SKM-1 treated with dmso at 0.1 percent for 144 hours (cell line): ENCODE results near the gene AOAH.

Source experiments
- DNase-seq: peaks from one replicate; lab custom pipeline; 2025; ENCODE audit not compliant: unreplicated experiment; lab: John Stamatoyannopoulos, UW

AOAH gene

GRCh38 chr7:36636126-36636525, 88.2 kb downstream of the AOAH start:
- no peak for DNase-seq

GRCh38 chr7:36635091-36635490, 89.2 kb downstream of the AOAH start:
- DNase-seq, result no peak

- no peak for DNase-seq
Observed at GRCh38 chr7:36633377-36633776, 90.9 kb downstream of the AOAH start.

- DNase-seq, result no peak
Observed at GRCh38 chr7:36630112-36630650, 94.1 kb downstream of the AOAH start.

- DNase-seq, result no peak
Observed at GRCh38 chr7:36629351-36629750, 94.9 kb downstream of the AOAH start.

GRCh38 chr7:36627836-36628235, 96.5 kb downstream of the AOAH start:
- DNase-seq, result no peak

- no peak for DNase-seq
Observed at GRCh38 chr7:36626111-36626510, 98.2 kb downstream of the AOAH start.

- DNase-seq, result no peak
Observed at GRCh38 chr7:36625247-36625646, 99.0 kb downstream of the AOAH start.

- no peak for DNase-seq
Observed at GRCh38 chr7:36623247-36623646, 101.0 kb downstream of the AOAH start.

- no peak for DNase-seq
Observed at GRCh38 chr7:36621396-36621795, 102.9 kb downstream of the AOAH start.

GRCh38 chr7:36620166-36620708, 104.1 kb downstream of the AOAH start:
- no peak for DNase-seq

GRCh38 chr7:36617408-36617807, 106.9 kb downstream of the AOAH start:
- no peak for DNase-seq

GRCh38 chr7:36615852-36616540, 108.3 kb downstream of the AOAH start:
- no peak for DNase-seq

- no peak for DNase-seq
Observed at GRCh38 chr7:36614959-36615358, 109.3 kb downstream of the AOAH start.

- DNase-seq, result no peak
Observed at GRCh38 chr7:36613031-36613614, 111.2 kb downstream of the AOAH start.

- no peak for DNase-seq
Observed at GRCh38 chr7:36611703-36612102, 112.6 kb downstream of the AOAH start.

GRCh38 chr7:36607721-36608095, 116.6 kb downstream of the AOAH start:
- DNase-seq, result no peak

GRCh38 chr7:36606976-36607720, 117.1 kb downstream of the AOAH start:
- DNase-seq, result no peak

- DNase-seq, result no peak
Observed at GRCh38 chr7:36606153-36606975, 117.9 kb downstream of the AOAH start.

GRCh38 chr7:36605261-36606051, 118.8 kb downstream of the AOAH start:
- no peak for DNase-seq
